Measurements from ENCODE around the gene CAMK1D. TPM values are rescaled to one million over a fixed set of nuclear protein-coding genes. Genes with fewer than 3 reads are reported as not detected.
A peak's percentile ranks its signal among the peaks of the same experiment; 100 is the strongest.

CAMK1D gene
- total RNA-seq, 1 donor from 2014 or later: 1.5 TPM

- no peak for DNase-seq (ENCODE audit: low read depth)
These were observed 473.0 kb downstream of the CAMK1D start for GRCh38 chr10:12822126-12822892.

GRCh38 chr10:12822893-12823170, 473.5 kb downstream of the CAMK1D start:
- no peak for DNase-seq (ENCODE audit: low read depth)

- no peak for DNase-seq (ENCODE audit: low read depth)
These were observed 474.0 kb downstream of the CAMK1D start for GRCh38 chr10:12823328-12823727.

DNA sequence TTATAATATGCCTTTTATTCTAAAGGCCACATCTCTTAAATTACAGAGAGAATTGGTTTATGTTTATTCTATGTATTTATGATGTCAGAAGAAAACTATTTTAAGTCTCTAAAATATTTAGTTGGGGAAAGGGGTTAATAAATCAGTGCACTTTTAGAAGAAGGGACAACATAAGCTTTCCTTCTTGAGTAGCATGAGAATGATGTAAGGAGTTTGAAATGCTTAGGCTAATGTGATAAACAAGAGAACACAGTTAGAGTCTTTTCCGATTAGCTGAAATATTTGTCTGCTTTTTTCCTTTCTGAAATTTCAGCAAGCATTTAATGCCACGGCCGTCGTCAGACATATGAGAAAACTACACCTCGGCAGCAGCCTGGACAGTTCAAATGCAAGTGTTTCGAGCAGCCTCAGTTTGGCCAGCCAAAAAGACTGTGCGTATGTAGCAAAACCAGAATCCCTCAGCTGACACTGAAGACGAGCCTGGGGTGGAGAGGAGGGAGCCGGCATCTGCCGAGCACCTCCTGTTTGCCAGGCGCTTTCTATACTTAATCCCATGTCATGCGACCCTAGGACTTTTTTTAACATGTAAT, 476.0 kb downstream of the CAMK1D start:
- no peak for DNase-seq (ENCODE audit: low read depth)

GRCh38 chr10:12826800-12827372, 477.5 kb downstream of the CAMK1D start:
- DNase-seq (ENCODE audit: low read depth): no peak

DNA sequence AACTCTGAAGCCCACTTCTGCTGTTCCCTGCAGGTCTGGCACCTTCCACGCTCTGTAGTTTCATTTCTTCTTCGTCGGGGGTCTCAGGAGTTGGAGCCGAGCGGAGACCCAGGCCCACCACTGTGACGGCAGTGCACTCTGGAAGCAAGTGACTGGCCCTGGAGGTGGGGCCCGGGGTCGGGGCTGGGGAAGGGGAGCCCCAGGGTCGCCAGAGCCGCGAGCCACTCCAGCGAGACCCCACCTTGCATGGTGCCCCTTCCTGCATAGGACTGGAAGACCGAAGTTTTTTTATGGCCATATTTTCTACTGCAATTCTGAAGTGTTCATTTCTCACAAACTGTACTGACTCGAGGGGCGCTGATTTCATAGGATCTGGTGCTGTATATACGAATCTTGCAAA, 479.4 kb downstream of the CAMK1D start:
- no peak for DNase-seq (ENCODE audit: low read depth)

DNA sequence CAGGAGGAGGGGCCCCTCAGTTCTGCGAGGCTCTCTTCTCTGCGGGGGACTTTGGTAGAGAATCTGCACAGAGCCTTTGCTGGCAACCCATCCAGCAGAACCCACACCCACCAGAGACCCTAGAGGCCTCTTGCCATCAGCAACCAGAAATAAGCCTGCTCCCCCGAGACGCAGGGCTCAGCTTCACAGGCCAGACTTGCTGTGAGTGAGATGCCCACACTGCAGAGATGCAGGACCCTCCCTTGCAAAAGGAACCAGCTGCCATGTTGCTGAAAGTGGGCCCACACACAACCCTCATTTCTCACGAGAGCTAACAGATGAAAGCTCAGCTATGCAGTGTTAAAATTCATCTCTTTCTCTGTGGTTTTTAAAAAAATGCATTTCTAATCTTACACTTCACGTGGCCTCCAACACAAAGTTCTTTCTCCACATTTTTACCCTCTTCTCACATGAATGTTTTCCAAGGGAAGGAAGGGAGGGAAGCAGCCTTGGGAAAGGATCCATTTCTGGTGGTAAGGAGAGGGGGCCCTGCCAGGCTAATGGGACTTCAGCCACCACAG, 480.6 kb downstream of the CAMK1D start:
- DNase-seq (ENCODE audit: low read depth): no peak

GRCh38 chr10:12832096-12832495, 482.7 kb downstream of the CAMK1D start:
- DNase-seq (ENCODE audit: low read depth): no peak

GRCh38 chr10:12833451-12833850, 484.1 kb downstream of the CAMK1D start:
- DNase-seq (ENCODE audit: low read depth): no peak

DNA sequence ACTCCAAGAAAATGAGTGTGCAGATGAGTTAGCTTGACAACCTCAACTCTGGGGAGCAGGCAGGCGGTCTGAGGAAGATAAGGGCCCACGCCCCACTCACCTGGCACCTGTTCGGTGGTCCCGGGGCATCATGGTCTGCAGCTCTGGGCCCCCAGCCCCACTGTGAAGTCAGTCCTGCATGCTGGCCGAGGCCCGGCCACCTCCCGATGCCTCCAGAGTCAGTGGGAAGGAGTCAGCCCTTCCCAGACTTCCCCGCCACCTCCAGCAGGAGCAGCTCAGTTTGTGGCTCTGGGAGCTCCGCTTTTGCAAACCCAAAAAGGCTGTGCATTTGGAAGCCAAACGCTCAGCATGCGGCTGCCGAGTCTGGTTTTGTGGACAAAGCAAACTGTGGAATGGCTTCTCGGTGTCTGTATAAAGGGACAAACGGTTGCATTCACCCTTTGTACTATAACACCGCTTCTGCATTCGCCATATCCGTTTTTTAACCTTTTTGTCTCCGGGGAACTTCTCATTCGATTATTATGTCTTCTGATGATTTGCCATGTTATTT, 484.8 kb downstream of the CAMK1D start:
- no peak for DNase-seq (ENCODE audit: low read depth)

GRCh38 chr10:12834721-12835120, 485.4 kb downstream of the CAMK1D start:
- no peak for DNase-seq (ENCODE audit: low read depth)

DNA sequence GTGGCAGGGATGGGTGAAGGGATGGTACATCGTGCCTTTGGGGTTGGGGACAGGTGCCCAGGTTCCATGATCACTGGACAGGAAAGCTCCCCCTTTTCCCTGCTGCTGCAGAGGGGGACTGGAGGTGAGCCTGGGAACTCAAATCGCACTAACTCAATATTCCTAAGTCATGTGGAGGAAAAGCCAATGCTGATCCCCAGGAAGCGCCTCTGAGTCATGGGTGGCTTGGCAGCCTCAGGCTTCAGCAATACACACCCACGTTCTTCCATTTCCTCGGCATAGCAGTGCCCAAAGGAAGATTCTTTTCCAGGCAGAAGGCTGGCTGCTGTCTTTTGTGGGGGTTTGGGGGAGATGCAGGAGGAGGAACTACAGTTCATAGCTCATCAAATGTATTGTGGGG, 486.4 kb downstream of the CAMK1D start:
- DNase-seq (ENCODE audit: low read depth): peak; percentile 33

- DNase-seq (ENCODE audit: low read depth): no peak
These were observed 489.0 kb downstream of the CAMK1D start for GRCh38 chr10:12838366-12838765.

DNA sequence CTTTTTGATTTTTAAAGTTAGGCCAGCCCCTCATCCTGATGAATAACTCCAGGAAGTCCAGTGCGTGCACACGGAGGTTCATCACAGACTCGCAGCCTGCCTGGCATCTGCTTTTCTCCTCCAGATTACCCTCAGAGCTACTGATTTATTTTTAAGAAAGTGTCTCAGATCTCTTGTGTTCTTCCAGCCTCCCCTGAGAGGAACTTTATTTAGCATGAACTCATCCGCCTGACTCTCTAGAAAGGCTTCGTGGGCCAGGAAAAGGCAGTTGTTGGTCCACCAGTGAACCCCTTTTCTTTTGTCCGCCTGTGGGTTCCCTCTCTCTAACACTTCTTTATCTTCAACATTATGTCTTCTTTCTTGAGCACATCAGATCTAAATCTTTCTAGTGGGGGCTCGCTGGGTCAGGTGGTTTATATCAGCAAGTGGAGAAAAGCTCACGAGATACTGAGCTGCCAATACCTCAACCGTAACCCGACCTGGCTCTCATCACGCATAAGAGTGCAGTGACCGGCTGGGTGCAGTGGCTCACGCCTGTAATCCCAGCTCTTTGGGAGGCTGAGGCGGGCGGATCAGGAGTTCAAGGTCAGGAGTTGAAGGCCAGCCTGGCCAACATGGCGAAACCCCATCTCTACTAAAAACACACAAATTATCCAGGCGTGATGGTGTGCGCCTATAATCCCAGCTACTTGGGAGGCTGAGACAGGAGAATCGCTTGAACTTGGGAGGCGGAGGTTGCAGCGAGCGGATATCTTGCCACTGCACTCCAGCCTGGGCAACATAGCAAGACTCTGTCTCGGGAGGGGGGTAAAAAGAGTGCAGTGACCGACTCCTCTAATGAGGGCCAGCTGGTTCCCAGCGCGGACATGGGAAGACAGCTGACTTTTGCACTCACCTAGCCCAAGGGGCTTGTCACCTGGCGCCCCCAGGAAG, 489.9 kb downstream of the CAMK1D start:
- no peak for DNase-seq (ENCODE audit: low read depth)

DNA sequence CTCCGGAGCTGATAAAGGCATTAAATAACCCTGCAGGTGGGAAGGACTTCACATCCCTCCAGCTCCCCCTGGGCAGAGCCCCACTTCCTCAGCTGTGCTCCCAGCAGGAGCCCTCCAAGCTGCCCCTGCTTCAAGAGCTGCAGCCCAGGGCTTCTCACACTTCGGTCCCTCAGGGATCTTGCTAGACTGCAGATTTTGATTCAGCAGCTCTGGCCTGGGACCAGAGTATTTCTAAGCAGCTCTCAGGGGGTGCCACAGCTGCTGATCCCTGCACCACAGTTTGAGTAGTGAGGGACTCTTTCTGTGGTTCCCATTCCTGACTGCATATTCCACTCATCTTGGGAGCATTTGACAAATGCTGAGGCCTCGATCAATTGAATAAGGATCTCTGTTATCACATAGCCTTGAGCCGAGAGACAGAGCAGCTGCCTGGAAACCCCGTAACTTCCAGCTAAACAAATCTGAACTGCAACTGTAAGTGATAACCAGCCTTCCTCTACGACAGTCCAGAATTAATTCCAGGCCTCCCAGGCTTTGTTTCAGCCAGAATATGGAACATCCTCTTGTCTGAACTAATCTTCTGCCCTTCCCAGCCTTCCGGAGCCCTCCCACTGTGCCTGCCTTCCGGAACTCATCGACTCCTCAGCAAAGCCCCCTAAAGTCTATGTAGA, 490.7 kb downstream of the CAMK1D start:
- no peak for DNase-seq (ENCODE audit: low read depth)

DNA sequence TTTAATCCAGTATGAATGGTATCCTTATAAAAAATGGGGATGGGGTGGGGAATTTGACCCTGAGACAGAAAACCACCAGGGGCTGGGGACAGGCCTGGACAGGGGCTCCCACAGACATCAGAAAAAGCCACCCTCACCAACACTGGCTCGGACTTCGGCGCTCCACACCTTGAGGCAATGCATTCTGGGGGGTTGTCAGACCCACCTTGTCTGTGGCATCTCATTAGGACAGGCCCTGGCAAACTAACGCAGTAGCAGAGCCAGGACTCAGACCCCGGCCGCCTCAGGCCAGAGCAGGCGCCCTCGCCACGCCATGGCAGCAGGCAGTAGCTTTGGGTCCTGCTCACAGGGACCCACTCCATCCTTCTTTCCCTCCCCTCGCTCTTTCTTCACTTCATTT, 492.1 kb downstream of the CAMK1D start:
- no peak for DNase-seq (ENCODE audit: low read depth)

DNA sequence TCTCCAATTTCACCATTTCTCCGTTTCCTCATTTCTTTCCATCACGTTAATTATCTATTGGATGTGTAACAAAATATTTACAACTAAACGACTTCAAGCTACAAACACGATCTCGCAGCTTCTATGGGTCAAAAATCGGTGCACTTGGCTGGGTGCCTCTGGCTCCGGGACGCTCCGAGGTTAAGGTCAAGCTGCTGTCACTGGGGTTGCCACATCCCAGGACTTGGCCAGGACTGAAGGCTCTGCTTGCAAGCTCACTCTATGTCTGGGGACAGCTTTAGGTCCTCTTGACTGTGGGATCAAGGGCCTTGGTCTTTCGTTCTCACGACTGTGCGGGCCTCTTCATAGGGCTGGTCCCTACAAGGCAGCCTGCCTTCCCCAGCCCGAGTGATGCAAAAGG, 492.5 kb downstream of the CAMK1D start:
- DNase-seq (ENCODE audit: low read depth): no peak

- no peak for DNase-seq (ENCODE audit: low read depth)
These were observed 493.0 kb downstream of the CAMK1D start for GRCh38 chr10:12842310-12842709.

GRCh38 chr10:12843296-12843945, 494.1 kb downstream of the CAMK1D start:
- no peak for DNase-seq (ENCODE audit: low read depth)

GRCh38 chr10:12844811-12845483, 495.6 kb downstream of the CAMK1D start:
- DNase-seq (ENCODE audit: low read depth): peak; percentile 77
